ENCODE data around the gene PPP2CA. TPM values are rescaled to one million over a fixed set of nuclear protein-coding genes. Genes with fewer than 3 reads are reported as not detected.

Gene PPP2CA
- total and polyA plus RNA-seq, 2 of the 13 experiments (the other 11 are each of a cell fraction or from before 2014, with no cell fraction given), result 82.4 to 171 TPM

GRCh38 chr5:134176511-134177368, 49.1 kb downstream of the PPP2CA start, which contains the start of gene SKP1 (continued):
- TF ChIP-seq ZXDC (CRISPR knock-in tag; IDR thresholded peaks at IDR 0.05) (peak; percentile 63; the same call in 1 of the 2 replicates), ZBTB25 (CRISPR knock-in tag; IDR thresholded peaks at IDR 0.05) (peak; percentile 85; the same call in 1 of the 2 replicates), ATF6 (CRISPR knock-in tag; conservative IDR thresholded peaks at IDR 0.05) (no peak), ZSCAN22 (CRISPR knock-in tag; IDR thresholded peaks at IDR 0.05) (0 out of 2 replicates have a peak, but pooled peaks have one; percentile 58), POLR2AphosphoS2 (IDR thresholded peaks at IDR 0.05; ENCODE audit: low read depth, low read length) (peak; percentile 84; the same call in 1 of the 2 replicates), CBFB (CRISPR knock-in tag; IDR thresholded peaks at IDR 0.05) (peak; percentile 81), ZNF333 (CRISPR knock-in tag; IDR thresholded peaks at IDR 0.05; ENCODE audit: borderline replicate concordance) (peak; percentile 75), STAT6 (CRISPR knock-in tag; IDR thresholded peaks at IDR 0.05; ENCODE audit: borderline replicate concordance) (0 out of 2 replicates have a peak, but pooled peaks have one; percentile 24), SMARCE1 (IDR thresholded peaks at IDR 0.05; ENCODE audit: borderline replicate concordance) (no peak), RAD51 (IDR thresholded peaks at IDR 0.05; ENCODE audit: borderline replicate concordance) (no peak), ZSCAN9 (CRISPR knock-in tag; IDR thresholded peaks at IDR 0.05; ENCODE audit: borderline replicate concordance) (no peak; the same call in 1 of the 2 replicates), PAWR (CRISPR knock-in tag; IDR thresholded peaks at IDR 0.05; ENCODE audit: borderline replicate concordance) (peak; percentile 90; the same call in 1 of the 2 replicates), ZBTB14 (CRISPR knock-in tag; IDR thresholded peaks at IDR 0.05) (no peak), MAZ (IDR thresholded peaks at IDR 0.05; ENCODE audit: borderline replicate concordance, low read depth, low read length) (0 out of 2 replicates have a peak, but pooled peaks have one; percentile 36), MAZ (CRISPR knock-in tag; IDR thresholded peaks at IDR 0.05; ENCODE audit: low read depth) (peak; percentile 64; the same call in 1 of the 2 replicates), ZNF781 (CRISPR knock-in tag; IDR thresholded peaks at IDR 0.05; ENCODE audit: borderline replicate concordance, not compliant biosample characterization) (peak; percentile 92), ZNF180 (CRISPR knock-in tag; IDR thresholded peaks at IDR 0.05; ENCODE audit: borderline replicate concordance, low read depth) (no peak), ZNF674 (CRISPR knock-in tag; IDR thresholded peaks at IDR 0.05; ENCODE audit: low read depth) (no peak; the same call in 1 of the 2 replicates)

All from HepG2 (cell line).